ENCODE measurements around the gene RPL38. TPM values are rescaled to one million over a fixed set of nuclear protein-coding genes. Genes with fewer than 3 reads are reported as not detected.

RPL38 gene
- polyA plus RNA-seq, 4 donors = 823 to 1,669 (median 1,378) TPM

- no peaks in the 10 kb centered on the region for H3K27me3 ChIP-seq (ENCODE audit: control insufficient read depth in 3 of 3, insufficient read depth in 3 of 3, low read length in 3 of 3)
- H3K4me1 ChIP-seq (ENCODE audit: control insufficient read depth in 3 of 3, insufficient read depth in 2 of 3, low read depth in 1 of 3, low read length in 2 of 3) = no peaks in the 10 kb centered on the region
- DNase-seq (peak in 1 of 2 donors; percentile 8), FAIRE-seq (no peak)
- H3K36me3 ChIP-seq (ENCODE audit: control insufficient read depth in 3 of 3, insufficient read depth in 2 of 3, low read depth in 1 of 3, low read length in 3 of 3) = peaks cover 0 to 54% (median 0%) of the 10 kb centered on the region in 3 donors
- H3K9me3 ChIP-seq (ENCODE audit: control insufficient read depth in 2 of 2, insufficient read depth in 1 of 2, low read depth in 1 of 2, low read length in 1 of 2) = no peaks in the 10 kb centered on the region
- H3K4me3 ChIP-seq (ENCODE audit: low read depth in 1 of 3, low read length in 3 of 3) = no peak overlapping the region
- WGBS, 3 donors = 65 to 77% (median 68%) methylated on average over 6 of the region's 6 CpGs
- no peak overlapping the region for H3K27ac ChIP-seq (ENCODE audit: low read depth in 1 of 3, low read length in 2 of 3)
These were observed 41.1 kb downstream of the RPL38 start for GRCh38 chr17:74244548-74244947.

- peak in 1 of 2 donors; percentile 24 for DNase-seq
- Histone ChIP-seq H3K4me3 (ENCODE audit: low read depth in 1 of 3, low read length in 3 of 3) (no peak overlapping the region), H3K27me3 (ENCODE audit: control insufficient read depth in 3 of 3, insufficient read depth in 3 of 3, low read length in 3 of 3) (no peaks in the 10 kb centered on the region), H3K36me3 (ENCODE audit: control insufficient read depth in 3 of 3, insufficient read depth in 2 of 3, low read depth in 1 of 3, low read length in 3 of 3) (peaks cover 0 to 58% (median 0%) of the 10 kb centered on the region in 3 donors), H3K4me1 (ENCODE audit: control insufficient read depth in 3 of 3, insufficient read depth in 2 of 3, low read depth in 1 of 3, low read length in 2 of 3) (no peaks in the 10 kb centered on the region), H3K9me3 (ENCODE audit: control insufficient read depth in 2 of 2, insufficient read depth in 1 of 2, low read depth in 1 of 2, low read length in 1 of 2) (no peaks in the 10 kb centered on the region), H3K27ac (ENCODE audit: low read depth in 1 of 3, low read length in 2 of 3) (no peak overlapping the region)
- FAIRE-seq = no peak
- 48 to 63% (median 55%) methylated on average over 20 to 21 of the region's 21 CpGs for WGBS, 3 donors
These were observed 41.8 kb downstream of the RPL38 start for GRCh38 chr17:74245145-74245831.

- FAIRE-seq = no peak
- Histone ChIP-seq H3K9me3 (ENCODE audit: control insufficient read depth in 2 of 2, insufficient read depth in 1 of 2, low read depth in 1 of 2, low read length in 1 of 2) (no peaks in the 10 kb centered on the region), H3K36me3 (ENCODE audit: control insufficient read depth in 3 of 3, insufficient read depth in 2 of 3, low read depth in 1 of 3, low read length in 3 of 3) (peaks cover 0 to 61% (median 0%) of the 10 kb centered on the region in 3 donors), H3K27me3 (ENCODE audit: control insufficient read depth in 3 of 3, insufficient read depth in 3 of 3, low read length in 3 of 3) (no peaks in the 10 kb centered on the region), H3K4me3 (ENCODE audit: low read depth in 1 of 3, low read length in 3 of 3) (no peak overlapping the region), H3K4me1 (ENCODE audit: control insufficient read depth in 3 of 3, insufficient read depth in 2 of 3, low read depth in 1 of 3, low read length in 2 of 3) (no peaks in the 10 kb centered on the region), H3K27ac (ENCODE audit: low read depth in 1 of 3, low read length in 2 of 3) (no peak overlapping the region)
- no peak for DNase-seq
- 49 to 73% (median 62%) methylated on average over 5 of the region's 5 CpGs for WGBS, 3 donors
These were observed 42.4 kb downstream of the RPL38 start for GRCh38 chr17:74245871-74246270.

DNA sequence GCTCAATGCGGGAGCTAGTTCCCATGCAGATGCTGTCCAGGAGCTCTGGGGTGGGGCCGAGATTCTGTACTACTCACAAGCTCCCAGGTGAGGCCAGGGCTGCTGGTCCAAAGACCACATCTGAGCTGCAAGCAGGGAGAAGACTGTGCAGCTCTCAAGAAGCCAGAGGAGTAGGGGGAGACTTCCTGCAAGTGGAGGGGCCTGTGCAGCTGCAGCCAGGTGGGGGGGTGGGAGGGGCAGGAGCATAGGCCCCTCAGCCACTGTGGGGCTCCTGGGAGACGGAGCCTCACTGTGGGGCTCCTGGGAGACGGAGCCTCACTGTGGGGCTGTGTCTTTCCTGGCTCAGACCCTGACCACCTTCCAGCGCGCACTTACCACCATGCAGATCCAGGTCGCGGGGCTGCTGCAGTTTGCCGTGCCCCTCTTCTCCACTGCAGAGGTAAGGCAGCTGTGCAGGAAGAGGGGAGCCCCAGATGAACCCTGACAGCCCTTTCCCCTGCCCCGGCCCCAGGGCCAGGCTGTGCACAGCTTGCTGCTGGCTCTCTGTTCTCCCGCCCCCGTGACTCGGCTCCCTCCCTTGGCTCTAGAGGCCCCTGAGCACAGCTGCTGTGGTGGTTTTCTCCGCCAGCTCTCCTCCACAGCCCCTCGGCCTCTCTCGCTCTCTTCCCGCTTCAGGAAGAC, 46.3 kb downstream of the RPL38 start:
- Histone ChIP-seq H3K27ac (ENCODE audit: low read depth in 1 of 3, low read length in 2 of 3) (no peak overlapping the region), H3K4me3 (ENCODE audit: low read depth in 1 of 3, low read length in 3 of 3) (no peak overlapping the region), H3K27me3 (ENCODE audit: control insufficient read depth in 3 of 3, insufficient read depth in 3 of 3, low read length in 3 of 3) (no peaks in the 10 kb centered on the region), H3K4me1 (ENCODE audit: control insufficient read depth in 3 of 3, insufficient read depth in 2 of 3, low read depth in 1 of 3, low read length in 2 of 3) (no peaks in the 10 kb centered on the region), H3K36me3 (ENCODE audit: control insufficient read depth in 3 of 3, insufficient read depth in 2 of 3, low read depth in 1 of 3, low read length in 3 of 3) (peaks cover 0 to 61% (median 0%) of the 10 kb centered on the region in 3 donors), H3K9me3 (ENCODE audit: control insufficient read depth in 2 of 2, insufficient read depth in 1 of 2, low read depth in 1 of 2, low read length in 1 of 2) (no peaks in the 10 kb centered on the region)
- 62 to 77% (median 65%) methylated on average over 13 to 17 of the region's 17 CpGs for WGBS, 3 donors
- DNase-seq = no peak
- no peak for FAIRE-seq

GRCh38 chr17:74250324-74250995, 47.0 kb downstream of the RPL38 start:
- FAIRE-seq = no peak

GRCh38 chr17:74251051-74251450, 47.6 kb downstream of the RPL38 start:
- H3K4me1 ChIP-seq (ENCODE audit: control insufficient read depth in 3 of 3, insufficient read depth in 2 of 3, low read depth in 1 of 3, low read length in 2 of 3) = no peaks in the 10 kb centered on the region
- no peak overlapping the region for H3K4me3 ChIP-seq (ENCODE audit: low read depth in 1 of 3, low read length in 3 of 3)
- H3K9me3 ChIP-seq (ENCODE audit: control insufficient read depth in 2 of 2, insufficient read depth in 1 of 2, low read depth in 1 of 2, low read length in 1 of 2) = no peaks in the 10 kb centered on the region
- H3K36me3 ChIP-seq (ENCODE audit: control insufficient read depth in 3 of 3, insufficient read depth in 2 of 3, low read depth in 1 of 3, low read length in 3 of 3) = peaks cover 0 to 69% (median 0%) of the 10 kb centered on the region in 3 donors
- 88 to 99% (median 92%) methylated on average over 8 of the region's 8 CpGs for WGBS, 3 donors
- FAIRE-seq = no peak
- no peak for DNase-seq
- no peak overlapping the region for H3K27ac ChIP-seq (ENCODE audit: low read depth in 1 of 3, low read length in 2 of 3)
- H3K27me3 ChIP-seq (ENCODE audit: control insufficient read depth in 3 of 3, insufficient read depth in 3 of 3, low read length in 3 of 3) = no peaks in the 10 kb centered on the region

More at GRCh38 chr17:74250324-74250995, 47.0 kb downstream of the RPL38 start:
- H3K36me3 ChIP-seq (ENCODE audit: control insufficient read depth in 3 of 3, insufficient read depth in 2 of 3, low read depth in 1 of 3, low read length in 3 of 3) = peaks cover 0 to 67% (median 0%) of the 10 kb centered on the region in 3 donors
- H3K9me3 ChIP-seq (ENCODE audit: control insufficient read depth in 2 of 2, insufficient read depth in 1 of 2, low read depth in 1 of 2, low read length in 1 of 2) = no peaks in the 10 kb centered on the region
- H3K4me3 ChIP-seq (ENCODE audit: low read depth in 1 of 3, low read length in 3 of 3) = no peak overlapping the region
- 48 to 74% (median 74%) methylated on average over 11 to 12 of the region's 12 CpGs for WGBS, 3 donors
- DNase-seq = no peak
- no peaks in the 10 kb centered on the region for H3K27me3 ChIP-seq (ENCODE audit: control insufficient read depth in 3 of 3, insufficient read depth in 3 of 3, low read length in 3 of 3)
- H3K4me1 ChIP-seq (ENCODE audit: control insufficient read depth in 3 of 3, insufficient read depth in 2 of 3, low read depth in 1 of 3, low read length in 2 of 3) = no peaks in the 10 kb centered on the region
- H3K27ac ChIP-seq (ENCODE audit: low read depth in 1 of 3, low read length in 2 of 3) = no peak overlapping the region

- H3K4me1 ChIP-seq (ENCODE audit: control insufficient read depth in 3 of 3, insufficient read depth in 2 of 3, low read depth in 1 of 3, low read length in 2 of 3) = no peaks in the 10 kb centered on the region
- H3K9me3 ChIP-seq (ENCODE audit: control insufficient read depth in 2 of 2, insufficient read depth in 1 of 2, low read depth in 1 of 2, low read length in 1 of 2) = no peaks in the 10 kb centered on the region
- no peak overlapping the region for H3K4me3 ChIP-seq (ENCODE audit: low read depth in 1 of 3, low read length in 3 of 3)
- no peak for FAIRE-seq
- H3K27ac ChIP-seq (ENCODE audit: low read depth in 1 of 3, low read length in 2 of 3) = no peak overlapping the region
- no peaks in the 10 kb centered on the region for H3K27me3 ChIP-seq (ENCODE audit: control insufficient read depth in 3 of 3, insufficient read depth in 3 of 3, low read length in 3 of 3)
- 84 to 88% (median 87%) methylated on average over 6 of the region's 6 CpGs for WGBS, 3 donors
- H3K36me3 ChIP-seq (ENCODE audit: control insufficient read depth in 3 of 3, insufficient read depth in 2 of 3, low read depth in 1 of 3, low read length in 3 of 3) = peaks cover 0 to 71% (median 0%) of the 10 kb centered on the region in 3 donors
- no peak for DNase-seq
These were observed 48.1 kb downstream of the RPL38 start for GRCh38 chr17:74251569-74251968.

DNA sequence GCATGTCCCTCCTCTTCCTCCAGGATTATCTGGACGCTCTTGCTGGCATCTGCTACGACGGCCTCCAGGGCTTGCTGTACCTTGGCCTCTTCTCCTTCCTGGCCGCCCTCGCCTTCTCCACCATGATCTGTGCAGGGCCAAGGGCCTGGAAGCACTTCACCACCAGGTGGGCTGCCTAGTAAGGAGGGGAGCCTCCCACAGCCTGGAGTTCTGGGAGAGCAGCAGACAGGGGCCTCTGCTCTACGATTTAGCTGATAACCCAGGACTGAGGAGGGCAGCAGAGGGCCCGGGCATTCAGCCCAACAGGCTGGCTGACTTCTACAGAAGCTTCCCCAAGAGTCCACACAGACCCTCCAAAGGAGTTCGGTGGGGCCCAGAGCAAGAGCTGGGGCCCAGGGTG, 48.7 kb downstream of the RPL38 start:
- FAIRE-seq (no peak), DNase-seq (no peak)
- no peaks in the 10 kb centered on the region for H3K27me3 ChIP-seq (ENCODE audit: control insufficient read depth in 3 of 3, insufficient read depth in 3 of 3, low read length in 3 of 3)
- H3K4me3 ChIP-seq (ENCODE audit: low read depth in 1 of 3, low read length in 3 of 3) = no peak overlapping the region
- H3K36me3 ChIP-seq (ENCODE audit: control insufficient read depth in 3 of 3, insufficient read depth in 2 of 3, low read depth in 1 of 3, low read length in 3 of 3) = peaks cover 0 to 72% (median 0%) of the 10 kb centered on the region in 3 donors
- no peaks in the 10 kb centered on the region for H3K9me3 ChIP-seq (ENCODE audit: control insufficient read depth in 2 of 2, insufficient read depth in 1 of 2, low read depth in 1 of 2, low read length in 1 of 2)
- no peak overlapping the region for H3K27ac ChIP-seq (ENCODE audit: low read depth in 1 of 3, low read length in 2 of 3)
- H3K4me1 ChIP-seq (ENCODE audit: control insufficient read depth in 3 of 3, insufficient read depth in 2 of 3, low read depth in 1 of 3, low read length in 2 of 3) = no peaks in the 10 kb centered on the region
- 57 to 81% (median 71%) methylated on average over 7 to 8 of the region's 8 CpGs for WGBS, 3 donors
